Sigmoid colon (tissue), 7 donors: ENCODE data around the gene PFDN6. TPM values are rescaled to one million over a fixed set of nuclear protein-coding genes. Genes with fewer than 3 reads are reported as not detected.

Source experiments
- DNase-seq: peaks from one replicate; pipeline ENCODE4 v3.0.0-alpha.2; 2019
- H3K27ac ChIP-seq, 4 donors: fragments of 200-600 bp; sonication (generic); one replicate each; pipeline ENCODE4 v1.5.1; 2016 to 2019; ENCODE audit warnings: mild to moderate bottlenecking in 1 of 4
- H3K27me3 ChIP-seq, 3 donors: fragments of 200-600 bp; sonication (generic); one replicate each; pipeline ENCODE4 v1.5.1; 2019; ENCODE audit warnings: mild to moderate bottlenecking in 1 of 3
- H3K36me3 ChIP-seq, 4 donors: fragments of 200-600 bp; sonication (generic); one replicate each; pipeline ENCODE4 v1.5.1; 2016 to 2019
- H3K4me1 ChIP-seq, 4 donors: fragments of 200-600 bp; sonication (generic); one replicate each; pipeline ENCODE4 v1.5.1; 2017 to 2019
- H3K4me3 ChIP-seq, 4 donors: fragments of 200-600 bp; sonication (generic); one replicate each; pipeline ENCODE4 v1.5.1; 2017 to 2019; ENCODE audit warnings: mild to moderate bottlenecking in 2 of 4, moderate library complexity in 1 of 4
- H3K9me3 ChIP-seq, 4 donors: fragments of 200-600 bp in 3 of 4; sonication (generic) in 3 of 4; one replicate each; pipeline versions ENCODE4 v1.5.1 to v1.6.1; 2013 to 2019
- EP300 ChIP-seq, 4 donors: sonication (generic); formaldehyde crosslinking; IDR thresholded peaks; one replicate each; pipeline ENCODE4 v1.6.1; 2017; ENCODE audit warnings: antibody characterized with exemption in 4 of 4
- POLR2A ChIP-seq, 2 donors: fragments of 450-650 bp; IDR thresholded peaks; one replicate each; pipeline ENCODE4 v1.6.1; 2016; ENCODE audit warnings: antibody characterized with exemption in 2 of 2, mild to moderate bottlenecking in 2 of 2, moderate library complexity in 2 of 2
- POLR2AphosphoS5 ChIP-seq, 4 donors: sonication (generic); formaldehyde crosslinking; IDR thresholded peaks; one replicate each; pipeline ENCODE4 v1.6.1; 2017; ENCODE audit warnings: antibody characterized with exemption in 4 of 4
- WGBS, 2 donors: extraction: QIAGEN DNeasy Blood & Tissue Kit; methylation state at CpG; one replicate each; pipeline ENCODE4 v1.1.7; 2013; 5-methylcytosine and 5-hydroxymethylcytosine counted together
- intact Hi-C: fragments of 100-400 bp; cut with DNase I; formaldehyde crosslinking; loops from one replicate; pipeline ENCODE4 v1.15.1; 2023
- polyA plus RNA-seq, 3 donors: library from polyadenylated mRNA; stranded (reverse); fragments of 200-250 nt; gene quantifications; one replicate each; pipeline ENCODE4 v1.2.3, GENCODE V29; 2013
- total RNA-seq, 4 donors: library from RNA; depleted of rRNA; stranded (reverse); fragments of >200 nt; gene quantifications; one replicate each; pipeline ENCODE4 v1.1.0, GENCODE V29; 2016
- TF ChIP-seq, protein P1 (sequence below), 4 experiments: fragments of 450-650 bp in 3 of 4; fragments of 200-600 bp in 1 of 4; IDR thresholded peaks; one replicate each; pipeline ENCODE4 v1.5.1; 2016 to 2019; ENCODE audit warnings: antibody characterized with exemption in 4 of 4, mild to moderate bottlenecking in 3 of 4, moderate library complexity in 2 of 4
- donor health status: healthy with polysubstance abuse.
- donor health status: Bipolar disorder and iron deficiency.
- donor health status: healthy.

Gene PFDN6
- total and polyA plus RNA-seq, 7 donors: 7.5 to 173 (median 56.1) TPM

DNA sequence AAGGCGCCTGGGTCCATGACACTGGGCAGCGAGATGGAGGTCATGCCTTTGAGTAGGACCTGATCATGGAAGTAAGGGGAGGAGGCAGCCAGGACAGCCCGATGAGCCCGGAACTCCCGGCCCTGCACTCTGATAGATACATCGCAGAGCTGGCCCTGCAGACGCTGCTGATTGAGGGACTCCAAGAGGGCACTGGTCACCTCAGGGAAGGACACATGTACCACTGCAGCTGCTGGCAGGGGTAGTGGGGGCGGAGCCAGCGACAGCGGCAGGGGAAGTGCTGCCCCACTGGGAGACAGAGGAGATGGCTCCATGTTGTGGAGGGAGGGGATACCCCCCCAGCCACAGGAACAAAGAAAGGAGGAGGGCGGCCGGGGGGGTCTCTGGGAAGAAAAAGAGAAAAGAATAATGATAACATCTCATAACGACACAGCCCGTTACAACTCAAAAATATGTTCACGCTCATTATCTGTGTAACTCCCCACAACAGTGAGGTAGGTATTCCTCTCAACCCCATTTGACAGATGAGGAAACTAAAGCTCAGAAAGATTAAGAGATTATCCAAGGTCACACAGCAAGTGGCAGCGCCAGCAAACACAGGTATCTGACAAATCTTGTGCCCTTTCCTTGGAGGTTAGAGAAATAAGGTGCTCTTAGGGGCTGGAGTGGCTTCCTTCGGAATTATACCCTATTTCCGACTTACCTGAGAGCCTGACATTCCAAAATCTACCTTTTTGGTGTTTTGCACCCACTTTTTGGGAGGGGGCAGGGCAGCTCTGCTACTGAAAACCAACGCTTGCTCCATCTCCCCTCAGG lies 27.4 kb downstream of the PFDN6 start:
- peak overlapping the region; percentile 43 to 59 (median 54) for H3K4me3 ChIP-seq
- intact Hi-C loops: loop anchor here (5.0 kb wide), 1 partner anchor 110 kb away; no protein-coding TSS in a partner anchor
- H3K36me3 ChIP-seq: peaks cover 14 to 30% (median 22%) of the 10 kb centered on the region in 4 donors
- DNase-seq: peak; percentile 72
- H3K27me3 ChIP-seq: no peaks in the 10 kb centered on the region
- 80 to 84% methylated on average over 19 of the region's 19 CpGs for WGBS, 2 donors
- no peaks in the 10 kb centered on the region for H3K9me3 ChIP-seq
- TF ChIP-seq EP300 (IDR thresholded peaks at IDR 0.05) (no peak), POLR2AphosphoS5 (IDR thresholded peaks at IDR 0.05) (no peak), POLR2A (IDR thresholded peaks at IDR 0.05) (no peak)
- TF ChIP-seq, protein P1, sequence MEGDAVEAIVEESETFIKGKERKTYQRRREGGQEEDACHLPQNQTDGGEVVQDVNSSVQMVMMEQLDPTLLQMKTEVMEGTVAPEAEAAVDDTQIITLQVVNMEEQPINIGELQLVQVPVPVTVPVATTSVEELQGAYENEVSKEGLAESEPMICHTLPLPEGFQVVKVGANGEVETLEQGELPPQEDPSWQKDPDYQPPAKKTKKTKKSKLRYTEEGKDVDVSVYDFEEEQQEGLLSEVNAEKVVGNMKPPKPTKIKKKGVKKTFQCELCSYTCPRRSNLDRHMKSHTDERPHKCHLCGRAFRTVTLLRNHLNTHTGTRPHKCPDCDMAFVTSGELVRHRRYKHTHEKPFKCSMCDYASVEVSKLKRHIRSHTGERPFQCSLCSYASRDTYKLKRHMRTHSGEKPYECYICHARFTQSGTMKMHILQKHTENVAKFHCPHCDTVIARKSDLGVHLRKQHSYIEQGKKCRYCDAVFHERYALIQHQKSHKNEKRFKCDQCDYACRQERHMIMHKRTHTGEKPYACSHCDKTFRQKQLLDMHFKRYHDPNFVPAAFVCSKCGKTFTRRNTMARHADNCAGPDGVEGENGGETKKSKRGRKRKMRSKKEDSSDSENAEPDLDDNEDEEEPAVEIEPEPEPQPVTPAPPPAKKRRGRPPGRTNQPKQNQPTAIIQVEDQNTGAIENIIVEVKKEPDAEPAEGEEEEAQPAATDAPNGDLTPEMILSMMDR (IDR thresholded peaks at IDR 0.05): no peak
- peaks cover 0 to 80% (median 65%) of the 10 kb centered on the region in 4 donors for H3K4me1 ChIP-seq
- H3K27ac ChIP-seq: peak overlapping the region; percentile 84 to 87 (median 84)

DNA sequence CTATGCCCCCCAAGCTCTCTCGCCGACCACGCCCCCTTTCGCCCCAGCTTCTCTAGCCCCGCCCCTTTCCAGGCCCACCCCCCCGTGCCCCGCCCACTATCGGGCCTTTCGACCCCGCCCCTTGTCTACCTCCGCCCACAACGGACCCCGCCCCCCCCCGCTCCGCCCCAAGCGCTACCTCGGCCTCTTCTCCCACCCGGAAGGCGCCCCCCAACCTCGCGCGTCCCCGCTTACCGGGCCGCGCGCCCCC lies 27.9 kb downstream of the PFDN6 start:
- DNase-seq: no peak
- 2% methylated on average over 26 to 27 of the region's 27 CpGs for WGBS, 2 donors
- peak overlapping the region; percentile 84 to 87 (median 84) for H3K27ac ChIP-seq
- TF ChIP-seq EP300 (IDR thresholded peaks at IDR 0.05) (no peak), POLR2A (IDR thresholded peaks at IDR 0.05) (no peak), POLR2AphosphoS5 (IDR thresholded peaks at IDR 0.05) (no peak)
- TF ChIP-seq, protein P1 (IDR thresholded peaks at IDR 0.05): no peak
- peaks cover 0 to 80% (median 65%) of the 10 kb centered on the region in 4 donors for H3K4me1 ChIP-seq
- peaks cover 14 to 30% (median 22%) of the 10 kb centered on the region in 4 donors for H3K36me3 ChIP-seq
- peak overlapping the region; percentile 43 to 59 (median 54) for H3K4me3 ChIP-seq
- intact Hi-C loops: loop anchor here (5.0 kb wide), 1 partner anchor 110 kb away; no protein-coding TSS in a partner anchor
- H3K9me3 ChIP-seq: no peaks in the 10 kb centered on the region
- no peaks in the 10 kb centered on the region for H3K27me3 ChIP-seq

DNA sequence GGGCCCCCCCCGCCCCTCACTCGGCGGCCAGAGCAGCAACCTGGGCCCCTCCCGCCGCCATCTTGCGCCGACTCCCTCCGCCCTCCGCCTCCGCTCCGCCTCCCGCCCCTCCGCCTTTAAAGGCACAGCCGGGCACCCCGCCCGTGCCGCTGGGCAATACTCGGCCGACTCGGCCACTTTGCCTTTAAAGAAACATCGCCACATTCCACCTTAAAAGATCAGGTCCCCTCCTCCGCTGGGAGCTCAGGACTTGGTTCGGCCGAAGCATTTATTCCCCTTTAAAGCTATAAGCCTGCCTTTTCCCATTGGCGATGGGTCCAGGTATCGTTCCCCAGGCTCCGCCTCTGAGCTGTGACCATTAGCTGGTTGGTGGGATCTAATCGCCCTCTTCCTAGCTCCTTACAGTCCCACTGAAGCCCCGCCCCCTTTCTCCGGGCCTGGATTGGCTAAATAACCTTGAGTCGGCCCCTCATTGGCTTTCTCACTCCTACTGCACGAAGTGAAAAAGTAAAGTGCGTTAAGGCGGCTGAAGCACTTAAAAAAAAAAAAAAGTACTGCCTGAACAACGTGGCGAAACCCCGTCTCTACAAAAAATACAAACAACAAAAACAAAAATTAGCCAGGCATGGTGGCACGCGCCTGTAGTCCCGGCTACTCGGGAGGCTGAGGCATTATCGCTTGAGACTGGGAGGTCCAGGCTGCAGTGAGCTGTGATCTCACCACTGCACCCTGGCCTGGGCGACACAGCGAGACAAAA lies 28.4 kb downstream of the PFDN6 start, which contains the start of gene ZBTB22:
ZBTB22 (minus strand) TSS at position 76 of the 757 bp plus-strand sequence. CDS start 828 bp downstream, outside the sequence.
- peaks cover 0 to 78% (median 62%) of the 10 kb centered on the region in 4 donors for H3K4me1 ChIP-seq

DNA sequence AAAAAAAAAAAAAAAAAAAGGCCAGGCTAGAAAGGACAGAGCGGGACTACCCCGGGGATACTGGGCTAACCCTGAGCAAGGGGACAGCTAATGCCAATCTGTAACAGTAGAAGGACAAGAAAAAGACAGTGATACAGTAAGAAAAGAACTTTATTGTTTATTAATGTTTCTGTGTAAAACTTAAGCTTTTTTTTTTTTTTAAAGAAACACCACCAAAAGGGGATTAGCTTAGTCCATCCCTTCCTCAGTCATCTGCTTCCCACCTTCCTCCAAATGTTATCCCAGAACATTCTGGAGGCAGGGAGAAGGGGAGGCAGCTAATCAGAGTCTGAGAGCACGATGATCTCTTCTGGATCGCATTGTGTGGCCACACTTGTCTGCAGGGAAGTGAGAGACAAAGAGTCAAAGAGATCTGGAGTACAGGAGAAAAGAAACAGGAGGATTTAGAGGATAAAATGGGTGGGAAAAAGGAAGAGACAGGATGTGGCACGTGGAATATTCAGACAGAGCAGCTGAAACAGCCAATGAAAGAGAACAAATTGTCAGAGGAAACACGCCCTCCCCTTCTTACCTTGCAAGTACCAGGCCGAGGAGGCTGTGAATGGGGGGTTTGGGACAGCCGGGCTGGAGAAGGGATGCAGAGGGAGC lies 29.1 kb downstream of the PFDN6 start:
- DNase-seq: no peak
- H3K4me3 ChIP-seq: peak overlapping the region in 3 of 4 donors; percentile 51 to 59 (median 57)
- H3K27me3 ChIP-seq: no peaks in the 10 kb centered on the region
- H3K27ac ChIP-seq: peak overlapping the region; percentile 84 to 87 (median 84)
- H3K9me3 ChIP-seq: no peaks in the 10 kb centered on the region
- peaks cover 0 to 74% (median 62%) of the 10 kb centered on the region in 4 donors for H3K4me1 ChIP-seq
- whole genome bisulfite sequencing, 2 donors: 55 to 72% methylated on average over 8 of the region's 8 CpGs
- TF ChIP-seq POLR2AphosphoS5 (IDR thresholded peaks at IDR 0.05) (no peak), EP300 (IDR thresholded peaks at IDR 0.05) (no peak), POLR2A (IDR thresholded peaks at IDR 0.05) (no peak)
- TF ChIP-seq, protein P1 (IDR thresholded peaks at IDR 0.05): no peak
- peaks cover 14 to 30% (median 22%) of the 10 kb centered on the region in 4 donors for H3K36me3 ChIP-seq
- intact Hi-C loops: loop anchor here (5.0 kb wide), 1 partner anchor 109 kb away; no protein-coding TSS in a partner anchor

More for the DNA sequence above, 28.4 kb downstream of the PFDN6 start, which contains the start of gene ZBTB22:
- TF ChIP-seq POLR2AphosphoS5 (IDR thresholded peaks at IDR 0.05): peak; percentile 57 to 79 (median 66)
- no peak for TF ChIP-seq POLR2A (IDR thresholded peaks at IDR 0.05)
- no peaks in the 10 kb centered on the region for H3K27me3 ChIP-seq
- peak within 1 kb of the TSS; percentile 84 to 87 (median 84) for H3K27ac ChIP-seq
- peaks cover 14 to 30% (median 22%) of the 10 kb centered on the region in 4 donors for H3K36me3 ChIP-seq
- intact Hi-C loops: loop anchor here (5.0 kb wide), 1 partner anchor 109 kb away; no protein-coding TSS in a partner anchor
- WGBS, 2 donors: 1% methylated on average over 44 of the region's 44 CpGs
- peak; percentile 100 for DNase-seq
- H3K4me3 ChIP-seq: peak within 1 kb of the TSS; percentile 43 to 59 (median 54)
- no peaks in the 10 kb centered on the region for H3K9me3 ChIP-seq
